Measurements from ENCODE around the gene MED13.
"Not testable (repeated sequence)": the region's sequence is repeated elsewhere in the genome, so short reads cannot be mapped to it uniquely, and the experiment has no call there.

Gene MED13

GRCh38 chr17:62090021-62090824 lies 25.1 kb upstream of the MED13 start:
- no peak for DNase-seq (ENCODE audit: low read depth)

DNA sequence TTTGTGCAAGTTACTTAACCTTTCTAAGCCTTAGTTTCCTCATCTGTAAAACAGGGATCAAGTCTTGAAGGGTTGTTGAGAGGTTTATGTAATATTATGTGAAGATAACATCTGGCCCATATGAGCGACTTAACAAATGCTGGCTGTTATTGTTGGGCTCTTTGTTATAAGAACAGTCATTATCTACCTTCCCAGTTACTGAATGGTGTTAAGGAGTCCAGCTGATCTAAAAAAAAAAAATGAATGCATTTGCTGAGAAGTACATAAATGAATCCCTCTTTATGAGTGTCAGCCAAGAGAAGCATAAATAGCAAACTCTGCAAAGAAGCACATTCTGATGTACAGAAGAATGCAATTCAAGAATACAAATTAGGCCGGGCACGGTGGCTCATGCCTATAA lies 24.3 kb upstream of the MED13 start:
- no peak for DNase-seq (ENCODE audit: low read depth)

- DNase-seq (ENCODE audit: low read depth) = no peak
Measured at GRCh38 chr17:62086737-62087136, 21.7 kb upstream of the MED13 start.

DNA sequence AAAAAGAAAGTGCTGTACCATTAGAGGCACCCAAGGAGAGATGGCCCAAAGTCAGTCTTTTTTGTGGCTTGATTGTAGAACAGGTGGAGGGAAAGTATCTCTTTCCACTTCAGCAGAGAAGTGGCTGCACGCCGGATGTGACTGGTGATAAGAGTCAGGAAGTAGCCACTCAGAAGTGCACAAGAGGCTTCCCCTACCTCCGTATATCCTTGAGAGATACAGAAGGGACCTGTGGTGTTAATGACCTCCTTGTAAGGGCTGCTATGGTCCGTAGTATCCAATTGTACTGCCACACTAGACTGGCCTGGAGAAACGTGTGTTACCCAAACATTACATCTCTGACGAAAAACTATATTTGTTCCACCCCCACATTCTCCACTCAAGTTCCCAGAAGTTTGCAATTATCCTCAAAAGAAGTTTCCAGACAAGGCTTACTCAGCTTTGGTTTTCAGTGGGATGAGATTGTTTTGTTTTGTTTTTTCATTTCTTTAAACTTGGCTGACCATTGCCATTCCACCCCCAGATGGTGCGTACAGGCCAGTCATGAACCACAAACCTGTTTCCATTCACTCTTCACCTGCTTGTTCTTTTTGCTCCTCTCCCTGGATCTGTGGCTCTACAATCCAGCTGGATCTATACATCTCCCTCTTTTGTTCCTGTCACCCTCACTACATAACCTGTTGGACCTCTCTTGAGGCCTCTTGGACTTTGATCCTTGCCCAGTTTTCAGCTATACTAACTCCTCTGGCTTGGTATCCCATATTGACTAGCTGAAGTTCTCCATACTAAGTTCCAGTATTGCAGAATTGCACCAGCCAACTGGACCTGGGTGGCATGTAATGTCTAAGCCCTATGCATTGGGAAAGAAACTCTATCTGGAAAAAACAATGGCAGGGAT lies 20.7 kb upstream of the MED13 start:
- no peak for DNase-seq (ENCODE audit: low read depth)

- DNase-seq (ENCODE audit: low read depth) = no peak
Measured at GRCh38 chr17:62084585-62084984, 19.5 kb upstream of the MED13 start.

DNA sequence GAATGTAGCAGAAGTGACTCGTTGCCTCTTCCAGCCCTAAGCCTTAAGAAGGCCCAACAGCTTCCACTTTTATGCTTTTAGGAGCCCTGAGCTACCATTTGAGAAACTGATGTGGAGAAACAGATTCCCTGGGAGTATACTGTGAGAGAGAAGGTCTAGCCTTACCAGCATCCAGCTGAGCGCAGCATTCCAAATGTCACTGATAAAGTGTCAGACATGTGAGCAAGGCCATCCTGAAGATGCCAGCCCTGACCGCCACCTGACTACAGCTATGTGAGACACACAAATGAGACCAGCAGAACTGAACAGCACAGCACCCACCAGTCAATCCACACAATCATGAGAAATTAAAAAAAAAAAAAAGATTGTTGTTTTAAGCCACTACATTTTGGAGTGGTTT lies 18.6 kb upstream of the MED13 start:
- no peak for DNase-seq (ENCODE audit: low read depth)

DNA sequence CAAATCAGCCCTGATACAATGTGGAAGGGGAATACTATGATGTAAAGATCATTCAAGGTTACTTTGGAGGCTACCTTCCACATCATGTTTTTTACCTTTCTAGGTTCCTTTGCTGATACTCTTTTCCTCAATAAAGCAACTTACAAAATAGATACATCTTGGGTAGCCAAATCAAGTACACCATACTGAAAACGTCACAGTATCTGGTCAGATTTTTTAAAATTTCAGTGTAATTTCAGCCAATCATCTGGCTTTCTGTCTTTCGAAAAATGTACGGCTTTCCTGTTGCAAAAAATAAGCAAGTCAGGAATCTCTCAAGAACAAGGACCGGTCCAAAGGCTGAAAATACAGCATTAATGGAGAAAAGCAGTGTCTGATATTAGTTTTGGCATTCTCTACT lies 15.6 kb upstream of the MED13 start:
- no peak for DNase-seq (ENCODE audit: low read depth)

GRCh38 chr17:62078009-62078408 lies 12.9 kb upstream of the MED13 start:
- DNase-seq (ENCODE audit: low read depth) = no peak

DNA sequence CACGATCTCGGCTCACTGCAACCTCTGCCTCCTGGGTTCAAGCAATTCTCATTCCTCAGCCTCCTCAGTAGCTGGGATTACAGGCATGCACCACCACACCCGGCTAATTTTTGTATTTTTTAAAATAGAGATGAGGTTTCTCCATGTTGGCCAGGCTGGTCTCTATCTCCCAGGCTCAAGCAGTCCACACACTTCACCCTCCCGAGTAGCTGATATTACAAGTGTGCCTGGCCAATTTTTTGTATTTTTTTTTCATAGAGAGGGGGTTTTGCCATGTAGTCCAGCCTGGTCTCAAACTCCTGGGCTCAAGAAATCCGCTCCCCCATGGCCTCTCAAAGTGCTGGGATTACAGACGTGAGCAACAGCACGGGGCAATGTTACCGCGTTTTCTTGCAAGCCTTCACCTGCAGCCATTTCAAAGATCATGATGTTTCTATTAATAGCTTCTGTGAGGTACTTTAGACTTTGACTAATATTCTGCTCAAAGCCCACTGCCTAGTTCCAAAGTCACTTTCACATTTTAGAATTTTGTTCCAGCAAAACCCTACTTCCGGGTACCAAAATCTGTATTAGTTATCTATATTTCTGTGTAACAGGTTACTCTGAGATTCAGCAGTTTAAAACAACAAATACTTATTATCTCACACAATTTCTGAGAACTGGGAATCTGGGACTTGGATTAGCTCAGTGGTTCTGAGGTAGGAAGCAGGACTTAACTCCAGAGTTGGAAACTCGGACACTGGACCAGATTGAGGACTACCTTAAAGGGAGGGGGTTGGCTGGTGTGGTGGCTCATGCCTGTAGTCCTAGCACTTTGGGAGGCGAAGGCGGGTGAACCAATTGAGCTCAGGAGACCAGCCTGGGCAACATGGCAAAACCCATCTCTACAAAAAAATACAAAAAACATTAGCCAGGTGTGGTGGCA lies 12.0 kb upstream of the MED13 start:
- DNase-seq (ENCODE audit: low read depth) = no peak

GRCh38 chr17:62075308-62075815 lies 10.3 kb upstream of the MED13 start:
- DNase-seq (ENCODE audit: low read depth) = no peak

- DNase-seq (ENCODE audit: low read depth) = no peak
Measured at GRCh38 chr17:62073993-62074392, 8.9 kb upstream of the MED13 start.

GRCh38 chr17:62072855-62073254 lies 7.8 kb upstream of the MED13 start:
- not testable (repeated sequence) for DNase-seq (ENCODE audit: low read depth)

- no peak for DNase-seq (ENCODE audit: low read depth)
Measured at GRCh38 chr17:62070900-62071299, 5.8 kb upstream of the MED13 start.

GRCh38 chr17:62067165-62068145 lies 2.4 kb upstream of the MED13 start:
- DNase-seq (ENCODE audit: low read depth) = no peak

GRCh38 chr17:62065611-62066468 lies 762 bp upstream of the MED13 start:
- peak; percentile 98 for DNase-seq (ENCODE audit: low read depth)

GRCh38 chr17:62064029-62064790 lies 868 bp downstream of the MED13 start:
- no peak for DNase-seq (ENCODE audit: low read depth)

- no peak for DNase-seq (ENCODE audit: low read depth)
Measured at GRCh38 chr17:62062944-62063343, 2.1 kb downstream of the MED13 start.

DNA sequence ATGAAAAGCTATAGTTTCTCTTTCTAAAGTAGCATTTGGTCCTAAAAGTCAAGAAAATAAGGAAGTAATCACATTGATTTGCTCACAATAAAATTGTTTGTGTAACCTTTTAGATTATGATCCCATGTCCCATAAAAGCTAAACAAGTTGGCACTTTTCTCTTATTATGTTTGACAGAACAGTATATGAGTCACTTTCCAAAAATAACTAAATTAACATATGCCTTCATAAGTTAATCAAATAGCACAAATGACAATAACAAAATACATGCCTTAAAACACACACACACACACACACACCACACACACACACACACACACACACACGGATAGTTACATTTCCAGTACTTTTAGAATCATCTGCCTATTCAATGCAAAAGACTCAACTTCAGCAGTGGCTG lies 2.8 kb downstream of the MED13 start:
- no peak for DNase-seq (ENCODE audit: low read depth)

GRCh38 chr17:62059414-62059813 lies 5.7 kb downstream of the MED13 start:
- DNase-seq (ENCODE audit: low read depth) = no peak

Data from T-helper 22 cell (primary cell).